Suprapubic skin (tissue), 4 donors: ENCODE data around the gene PET117. TPM values are rescaled to one million over a fixed set of nuclear protein-coding genes. Genes with fewer than 3 reads are reported as not detected.
"Not testable (repeated sequence)": the region's sequence is repeated elsewhere in the genome, so short reads cannot be mapped to it uniquely, and the experiment has no call there.

ENCODE experiments used
- DNase-seq, 2 donors: peaks; one replicate each; pipeline ENCODE4 v3.0.0-alpha.2; 2019; ENCODE audit warnings: low spot score in 2 of 2
- H3K27ac ChIP-seq: fragments of 200-600 bp; sonication (generic); one replicate; pipeline ENCODE4 v1.5.1; 2019
- H3K27me3 ChIP-seq: fragments of 200-600 bp; sonication (generic); one replicate; pipeline ENCODE4 v1.5.1; 2019
- H3K36me3 ChIP-seq: fragments of 200-600 bp; sonication (generic); one replicate; pipeline ENCODE4 v1.5.1; 2019
- H3K4me1 ChIP-seq: fragments of 200-600 bp; sonication (generic); one replicate; pipeline ENCODE4 v1.5.1; 2019
- H3K4me3 ChIP-seq: fragments of 200-600 bp; sonication (generic); one replicate; pipeline ENCODE4 v1.5.1; 2019; ENCODE audit warnings: mild to moderate bottlenecking
- H3K9me3 ChIP-seq: fragments of 200-600 bp; sonication (generic); one replicate; pipeline ENCODE4 v1.5.1; 2019
- CTCF ChIP-seq, 2 donors: fragments of 200-600 bp in 1 of 2; fragments of 450-650 bp in 1 of 2; sonication (generic) in 1 of 2; IDR thresholded peaks; one replicate each; pipeline ENCODE4 v1.5.1; 2016 to 2019; ENCODE audit warnings: antibody characterized with exemption in 2 of 2, mild to moderate bottlenecking in 1 of 2, moderate library complexity in 1 of 2
- EP300 ChIP-seq: sonication (generic); formaldehyde crosslinking; IDR thresholded peaks from one replicate; pipeline ENCODE4 v1.6.1; 2017; ENCODE audit warnings: antibody characterized with exemption
- POLR2A ChIP-seq, 2 donors: fragments of 450-650 bp; IDR thresholded peaks; one replicate each; pipeline ENCODE4 v1.6.1; 2017; ENCODE audit warnings: antibody characterized with exemption in 2 of 2, mild to moderate bottlenecking in 2 of 2, moderate library complexity in 2 of 2
- POLR2AphosphoS5 ChIP-seq, 3 donors: sonication (generic); formaldehyde crosslinking; IDR thresholded peaks; one replicate each; pipeline ENCODE4 v1.6.1; 2017; ENCODE audit warnings: antibody characterized with exemption in 3 of 3
- WGBS: methylation state at CpG from one replicate; pipeline ENCODE4 v1.1.5; 2018; 5-methylcytosine and 5-hydroxymethylcytosine counted together
- total RNA-seq, 4 donors: library from RNA; depleted of rRNA; stranded (reverse); fragments of >200 nt; gene quantifications; one replicate each; pipeline ENCODE4 v1.1.0, GENCODE V29; 2016

PET117 gene
- total RNA-seq, 4 donors from 2014 or later: 12.3 to 20.3 (median 17.7) TPM

GRCh38 chr20:18108326-18108725 is 29.3 kb upstream of the PET117 start:
- no peaks in the 10 kb centered on the region for H3K9me3 ChIP-seq
- WGBS: 87% methylated on average over 2 of the region's 2 CpGs
- H3K27ac ChIP-seq: no peak overlapping the region
- DNase-seq: no peak
- H3K4me3 ChIP-seq: no peak overlapping the region
- H3K36me3 ChIP-seq: no peaks in the 10 kb centered on the region
- no peaks in the 10 kb centered on the region for H3K27me3 ChIP-seq
- no peak for TF ChIP-seq POLR2A (IDR thresholded peaks at IDR 0.05)
- TF ChIP-seq POLR2AphosphoS5 (IDR thresholded peaks at IDR 0.05): no peak
- TF ChIP-seq EP300: no peak
- no peak for TF ChIP-seq CTCF (IDR thresholded peaks at IDR 0.05)
- no peaks in the 10 kb centered on the region for H3K4me1 ChIP-seq

DNA sequence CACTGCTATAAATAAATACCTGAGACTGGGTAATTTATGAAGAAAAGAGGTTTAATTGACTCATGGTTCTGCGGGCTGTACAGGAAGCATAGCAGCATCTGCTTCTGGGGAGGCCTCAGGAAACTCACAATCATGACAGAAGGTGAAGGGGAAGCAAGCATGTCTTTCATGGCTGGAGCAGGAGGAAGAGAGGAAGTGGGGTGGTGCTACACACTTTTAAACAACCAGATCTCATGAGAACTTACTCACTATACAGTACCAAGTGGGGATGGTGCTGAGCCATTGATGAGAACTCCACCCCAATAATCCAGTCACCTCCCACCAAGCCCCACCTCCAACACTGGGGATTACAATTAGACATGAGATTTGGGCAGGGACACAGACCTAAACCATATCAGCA is 9.1 kb upstream of the PET117 start:
- H3K4me1 ChIP-seq: not testable (repeated sequence)

GRCh38 chr20:18132663-18133062 is 5.0 kb upstream of the PET117 start:
- no peak for TF ChIP-seq POLR2AphosphoS5 (IDR thresholded peaks at IDR 0.05)
- no peak for TF ChIP-seq EP300
- no peak for TF ChIP-seq CTCF (IDR thresholded peaks at IDR 0.05)
- no peak for TF ChIP-seq POLR2A (IDR thresholded peaks at IDR 0.05)
- H3K9me3 ChIP-seq: no peaks in the 10 kb centered on the region
- no peak overlapping the region for H3K4me3 ChIP-seq
- no peaks in the 10 kb centered on the region for H3K36me3 ChIP-seq
- DNase-seq: no peak
- no peaks in the 10 kb centered on the region for H3K27me3 ChIP-seq
- 97% methylated on average over 1 of the region's 1 CpG for WGBS
- no peak overlapping the region for H3K27ac ChIP-seq
- H3K4me1 ChIP-seq: peaks cover 9% of the 10 kb centered on the region

More for the DNA sequence above, 9.1 kb upstream of the PET117 start:
- H3K4me3 ChIP-seq, DNase-seq, H3K36me3 ChIP-seq, H3K27ac ChIP-seq, H3K9me3 ChIP-seq, H3K27me3 ChIP-seq: not testable (repeated sequence)
- 31% methylated on average over 1 of the region's 1 CpG for WGBS

GRCh38 chr20:18133962-18134361 is 3.7 kb upstream of the PET117 start:
- H3K27ac ChIP-seq: no peak overlapping the region
- 33% methylated on average over 2 of the region's 2 CpGs for WGBS
- no peaks in the 10 kb centered on the region for H3K27me3 ChIP-seq
- DNase-seq: no peak
- TF ChIP-seq EP300: no peak
- no peaks in the 10 kb centered on the region for H3K9me3 ChIP-seq
- no peaks in the 10 kb centered on the region for H3K36me3 ChIP-seq
- no peak overlapping the region for H3K4me3 ChIP-seq
- H3K4me1 ChIP-seq: peaks cover 17% of the 10 kb centered on the region

DNA sequence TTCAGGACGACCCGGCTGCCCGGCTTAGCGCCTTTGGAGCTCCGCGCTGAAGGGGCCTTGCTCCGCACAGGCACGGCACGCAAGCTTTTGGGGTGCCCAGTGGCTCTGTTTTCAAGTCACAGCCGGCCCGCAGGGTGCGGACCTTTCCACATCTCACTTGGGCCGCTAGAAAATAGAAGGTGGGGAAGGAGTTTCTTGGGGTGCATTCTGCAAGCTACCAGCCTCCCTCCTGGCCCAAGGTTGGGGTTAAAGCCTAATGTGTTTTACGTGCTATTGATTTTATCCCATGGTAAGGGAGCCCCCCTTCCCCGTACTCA is 561 bp downstream of the PET117 start:
- H3K4me3 ChIP-seq: peak overlapping the region; percentile 85
- peaks cover 36% of the 10 kb centered on the region for H3K4me1 ChIP-seq
- DNase-seq: no peak
- H3K27me3 ChIP-seq: no peaks in the 10 kb centered on the region
- peaks cover 7% of the 10 kb centered on the region for H3K36me3 ChIP-seq
- H3K9me3 ChIP-seq: no peaks in the 10 kb centered on the region
- peak overlapping the region; percentile 90 for H3K27ac ChIP-seq
- 1% methylated on average over 15 of the region's 15 CpGs for WGBS
- TF ChIP-seq POLR2A (IDR thresholded peaks at IDR 0.05): no peak
- no peak for TF ChIP-seq EP300
- no peak for TF ChIP-seq CTCF (IDR thresholded peaks at IDR 0.05)
- no peak for TF ChIP-seq POLR2AphosphoS5 (IDR thresholded peaks at IDR 0.05)

DNA sequence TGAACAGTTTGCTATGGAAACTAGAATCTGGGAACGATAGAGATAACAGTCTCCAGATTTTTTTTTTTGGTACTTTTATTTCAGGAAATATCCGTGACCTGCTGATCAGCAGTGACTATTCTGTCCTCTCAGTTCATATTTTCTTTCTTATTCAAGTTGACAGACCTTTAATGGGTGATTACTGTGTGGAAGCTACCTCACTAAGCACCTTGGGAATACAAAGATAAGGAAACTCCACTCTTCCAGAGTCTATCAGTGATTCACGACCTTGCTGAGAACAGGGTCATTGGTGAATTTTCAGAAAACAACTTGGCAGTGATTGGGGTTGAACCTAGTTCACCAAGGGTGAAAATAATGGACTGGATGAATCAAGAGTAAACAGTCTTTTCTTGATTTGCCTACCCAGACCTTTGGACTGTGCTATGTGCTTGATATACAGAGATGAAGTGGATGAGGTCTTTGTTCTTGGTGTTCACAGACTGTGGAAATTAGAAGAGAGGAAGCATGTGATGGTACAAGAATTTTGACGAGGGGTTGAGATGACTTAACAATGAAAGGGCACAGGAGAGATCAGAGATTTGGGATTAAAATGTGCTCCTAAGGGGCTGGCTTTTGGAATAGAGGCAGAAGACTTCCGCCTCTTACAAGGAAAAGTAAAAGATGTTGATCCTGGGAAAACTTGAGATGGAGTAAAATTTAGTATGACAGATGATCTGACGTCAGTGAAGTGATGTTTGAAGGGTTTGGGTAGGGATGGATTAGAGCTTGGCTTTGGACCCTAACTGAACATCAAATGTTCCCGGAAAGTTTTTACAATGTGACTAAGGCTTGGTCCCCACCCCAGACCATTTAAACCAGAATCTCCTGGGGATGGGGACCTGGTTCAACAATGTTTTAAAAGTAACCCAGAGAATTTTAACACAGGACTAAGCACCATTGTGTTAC is 1.2 kb downstream of the PET117 start:
- Histone ChIP-seq H3K36me3 (peaks cover 7% of the 10 kb centered on the region), H3K27me3 (no peaks in the 10 kb centered on the region), H3K9me3 (no peaks in the 10 kb centered on the region), H3K4me1 (peaks cover 36% of the 10 kb centered on the region), H3K27ac (peak overlapping the region; percentile 90), H3K4me3 (peak overlapping the region; percentile 85)
- no peak for DNase-seq
- WGBS: 27% methylated on average over 7 of the region's 7 CpGs
- TF ChIP-seq EP300: no peak
- TF ChIP-seq CTCF (IDR thresholded peaks at IDR 0.05): no peak
- no peak for TF ChIP-seq POLR2AphosphoS5 (IDR thresholded peaks at IDR 0.05)
- no peak for TF ChIP-seq POLR2A (IDR thresholded peaks at IDR 0.05)
